ENCODE data around the gene CDS2. TPM values are rescaled to one million over a fixed set of nuclear protein-coding genes. Genes with fewer than 3 reads are reported as not detected.

CDS2 gene
- total RNA-seq, 1 experiment from 2014 or later = 49.1 TPM

GRCh38 chr20:5092765-5093339 lies 34.0 kb upstream of the CDS2 start:
- TF ChIP-seq RORB (CRISPR knock-in tag; IDR thresholded peaks at IDR 0.05) (no peak), CDX4 (CRISPR knock-in tag; IDR thresholded peaks at IDR 0.05; ENCODE audit: borderline replicate concordance) (no peak), ZNF138 (CRISPR knock-in tag; conservative IDR thresholded peaks at IDR 0.05) (no peak), ZSCAN18 (CRISPR knock-in tag; IDR thresholded peaks at IDR 0.05) (no peak), NR1H2 (CRISPR knock-in tag; IDR thresholded peaks at IDR 0.05) (no peak), ZNF512 (CRISPR knock-in tag; IDR thresholded peaks at IDR 0.05; ENCODE audit: borderline replicate concordance) (no peak), PRDM15 (CRISPR knock-in tag; IDR thresholded peaks at IDR 0.05) (no peak), AFF4 (CRISPR knock-in tag; IDR thresholded peaks at IDR 0.05; ENCODE audit: borderline replicate concordance) (no peak), EMX1 (CRISPR knock-in tag; IDR thresholded peaks at IDR 0.05) (no peak), CREM (CRISPR knock-in tag; IDR thresholded peaks at IDR 0.05) (no peak), GTF2I (CRISPR knock-in tag; conservative IDR thresholded peaks at IDR 0.05) (no peak), ZNF263 (CRISPR knock-in tag; IDR thresholded peaks at IDR 0.05; ENCODE audit: low read depth) (no peak)
- Mint-ChIP-seq H3K4me1 (0 out of 2 replicates have a peak, but pooled peaks cover 3% of the 10 kb centered on the region), H3K27ac (no peak overlapping the region), H3K4me3 (no peak overlapping the region), H3K9me3 (no peaks in the 10 kb centered on the region), H3K27me3 (ENCODE audit: low read depth) (no peaks in the 10 kb centered on the region), H3K36me3 (peaks cover 10% of the 10 kb centered on the region)
- CTCF ChIA-PET = interaction anchor here (1.1 kb wide), 1 partner anchor 8 kb away, joined by 3 read pairs; no protein-coding TSS in a partner anchor
- DNase-seq (ENCODE audit: low spot score) = no peak
- POLR2A ChIA-PET = interaction anchor here (0.7 kb wide), 1 partner anchor 289 kb away, joined by 3 read pairs; no protein-coding TSS in a partner anchor
- no peak for ATAC-seq

- ATAC-seq = no peak
- no peak for DNase-seq (ENCODE audit: low spot score)
- no peak overlapping the region for H3K4me3 Mint-ChIP-seq
- TF ChIP-seq FOXP1 (CRISPR knock-in tag; IDR thresholded peaks at IDR 0.05; ENCODE audit: borderline replicate concordance) = no peak
- no peak for TF ChIP-seq NFYB (CRISPR knock-in tag; conservative IDR thresholded peaks at IDR 0.05; ENCODE audit: low read depth)
- TF ChIP-seq ZNF121 (CRISPR knock-in tag; IDR thresholded peaks at IDR 0.05) = no peak
- no peak for TF ChIP-seq ZMAT4 (CRISPR knock-in tag; IDR thresholded peaks at IDR 0.05)
- no peak for TF ChIP-seq ZNF263 (CRISPR knock-in tag; IDR thresholded peaks at IDR 0.05; ENCODE audit: low read depth)
- no peak for TF ChIP-seq NR2C2 (CRISPR knock-in tag; IDR thresholded peaks at IDR 0.05)
- no peaks in the 10 kb centered on the region for H3K27me3 Mint-ChIP-seq (ENCODE audit: low read depth)
- ChIA-PET POLR2A (no interaction called here), CTCF (no interaction called here)
- no peaks in the 10 kb centered on the region for H3K4me1 Mint-ChIP-seq
- H3K9me3 Mint-ChIP-seq = no peaks in the 10 kb centered on the region
- H3K27ac Mint-ChIP-seq = no peak overlapping the region
- H3K36me3 Mint-ChIP-seq = peaks cover 30% of the 10 kb centered on the region
These were observed 31.4 kb upstream of the CDS2 start for GRCh38 chr20:5095454-5095853.
